Measurements from ENCODE around the gene LTF. TPM values are rescaled to one million over a fixed set of nuclear protein-coding genes. Genes with fewer than 3 reads are reported as not detected.

LTF gene
- total and polyA plus RNA-seq, 2 of the 13 experiments (the other 11 are each of a cell fraction or from before 2014, with no cell fraction given) = not detected

DNA sequence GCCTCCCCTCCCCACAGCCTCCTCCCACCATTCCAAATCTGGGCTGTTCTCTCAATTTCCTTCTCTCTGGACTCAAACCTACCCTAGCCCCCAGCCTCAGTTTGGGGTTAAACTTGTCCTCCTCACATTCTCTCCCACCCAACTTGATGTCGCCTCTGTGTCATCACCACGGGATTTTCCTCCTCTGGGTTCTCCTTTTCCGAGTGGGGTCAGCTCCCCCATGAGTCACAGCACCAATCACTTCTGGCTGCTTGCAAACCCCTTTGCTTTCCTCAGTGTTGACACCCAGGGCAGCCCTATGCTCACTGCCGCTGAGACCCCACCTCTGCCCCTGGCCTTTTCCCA, 58.3 kb downstream of the LTF start:
- ATAC-seq = no peak
- Histone ChIP-seq H2AFZ (ENCODE audit: low read length) (no peak overlapping the region), H3K4me2 (ENCODE audit: low read depth, low read length) (no peak overlapping the region)

More for the DNA sequence above, 58.3 kb downstream of the LTF start:
- in situ Hi-C loops (cut with HindIII; ENCODE audit: extremely low pct_ligation_motif_present, low pct_unique_long_range_greater_than_20kb) = no loop called here
- WGBS (ENCODE audit: low lambda C conversion rate) = 58% methylated on average over 4 of the region's 4 CpGs
- Histone ChIP-seq H3K4me3 (replicated peaks in 1 of 3; ENCODE audit: insufficient read depth in 1 of 3, low read depth in 2 of 3, low read length in 3 of 3) (no peak overlapping the region), H3K79me2 (ENCODE audit: insufficient read depth, low read length) (no peaks in the 10 kb centered on the region), H3K9me3 (ENCODE audit: low read length) (no peaks in the 10 kb centered on the region), H3K4me1 (ENCODE audit: insufficient read depth, low read length) (no peaks in the 10 kb centered on the region), H3K27me3 (ENCODE audit: control insufficient read depth in 1 of 2, insufficient read depth in 2 of 2, low read length in 2 of 2) (peaks cover 2 to 8% of the 10 kb centered on the region in 2 experiments; a peak in 2 of 5 replicates), H3K27ac (ENCODE audit: extremely low read length, insufficient read depth, low read length) (no peak overlapping the region), H4K20me1 (ENCODE audit: insufficient read depth, low read length) (no peaks in the 10 kb centered on the region), H3K36me3 (replicated peaks in 1 of 2; ENCODE audit: control insufficient read depth in 1 of 2, insufficient read depth in 2 of 2, low read length in 2 of 2) (no peaks in the 10 kb centered on the region), H3K9ac (ENCODE audit: insufficient read depth, low read depth, low read length) (no peak overlapping the region)
- TF ChIP-seq KDM4B (CRISPR knock-in tag; IDR thresholded peaks at IDR 0.05) (no peak), ZNF562 (CRISPR knock-in tag; IDR thresholded peaks at IDR 0.05; ENCODE audit: borderline replicate concordance) (no peak), CBX2 (IDR thresholded peaks at IDR 0.05; ENCODE audit: low read depth, low read length) (no peak), CBX2 (CRISPR knock-in tag; IDR thresholded peaks at IDR 0.05; ENCODE audit: low read depth) (no peak), RXRB (CRISPR knock-in tag; IDR thresholded peaks at IDR 0.05; ENCODE audit: borderline replicate concordance) (no peak), CENPT (CRISPR knock-in tag; IDR thresholded peaks at IDR 0.05; ENCODE audit: low read depth) (no peak), IRF2 (CRISPR knock-in tag; IDR thresholded peaks at IDR 0.05) (no peak), SMARCC2 (IDR thresholded peaks at IDR 0.05) (no peak), DPF2 (CRISPR knock-in tag; IDR thresholded peaks at IDR 0.05; ENCODE audit: borderline replicate concordance, low read depth) (no peak), FOXA1 (IDR thresholded peaks at IDR 0.05) (no peak), FOXA1 (CRISPR knock-in tag; IDR thresholded peaks at IDR 0.05) (no peak), FIP1L1 (IDR thresholded peaks at IDR 0.05; ENCODE audit: borderline replicate concordance, insufficient read depth, low read depth, low read length) (no peak), HES4 (CRISPR knock-in tag; IDR thresholded peaks at IDR 0.05; ENCODE audit: borderline replicate concordance) (no peak)
- TF ChIP-seq, protein P1, sequence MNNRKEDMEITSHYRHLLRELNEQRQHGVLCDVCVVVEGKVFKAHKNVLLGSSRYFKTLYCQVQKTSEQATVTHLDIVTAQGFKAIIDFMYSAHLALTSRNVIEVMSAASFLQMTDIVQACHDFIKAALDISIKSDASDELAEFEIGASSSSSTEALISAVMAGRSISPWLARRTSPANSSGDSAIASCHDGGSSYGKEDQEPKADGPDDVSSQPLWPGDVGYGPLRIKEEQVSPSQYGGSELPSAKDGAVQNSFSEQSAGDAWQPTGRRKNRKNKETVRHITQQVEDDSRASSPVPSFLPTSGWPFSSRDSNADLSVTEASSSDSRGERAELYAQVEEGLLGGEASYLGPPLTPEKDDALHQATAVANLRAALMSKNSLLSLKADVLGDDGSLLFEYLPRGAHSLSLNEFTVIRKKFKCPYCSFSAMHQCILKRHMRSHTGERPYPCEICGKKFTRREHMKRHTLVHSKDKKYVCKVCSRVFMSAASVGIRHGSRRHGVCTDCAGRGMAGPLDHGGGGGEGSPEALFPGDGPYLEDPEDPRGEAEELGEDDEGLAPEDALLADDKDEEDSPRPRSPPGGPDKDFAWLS (CRISPR knock-in tag; IDR thresholded peaks at IDR 0.05; ENCODE audit: borderline replicate concordance) = no peak
- TF ChIP-seq, protein P2, sequence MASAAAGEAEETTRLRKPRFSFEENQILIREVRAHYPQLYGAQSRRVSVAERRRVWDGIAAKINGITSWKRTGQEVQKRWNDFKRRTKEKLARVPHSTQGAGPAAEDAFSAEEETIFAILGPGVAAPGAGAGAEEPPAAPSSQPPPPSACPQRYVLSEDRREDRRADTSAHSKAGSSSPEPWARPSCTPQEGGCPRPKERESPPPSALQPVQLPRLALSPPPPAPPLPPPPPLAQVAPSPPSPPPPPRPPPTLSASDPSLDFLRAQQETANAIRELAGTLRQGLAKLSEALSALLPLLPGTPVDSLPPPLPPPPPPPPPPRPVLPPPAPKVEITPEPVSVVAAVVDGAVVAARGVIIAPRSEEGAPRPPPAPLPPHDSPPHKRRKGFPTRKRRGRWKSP (CRISPR knock-in tag; IDR thresholded peaks at IDR 0.05) = no peak
- TF ChIP-seq, protein P3, sequence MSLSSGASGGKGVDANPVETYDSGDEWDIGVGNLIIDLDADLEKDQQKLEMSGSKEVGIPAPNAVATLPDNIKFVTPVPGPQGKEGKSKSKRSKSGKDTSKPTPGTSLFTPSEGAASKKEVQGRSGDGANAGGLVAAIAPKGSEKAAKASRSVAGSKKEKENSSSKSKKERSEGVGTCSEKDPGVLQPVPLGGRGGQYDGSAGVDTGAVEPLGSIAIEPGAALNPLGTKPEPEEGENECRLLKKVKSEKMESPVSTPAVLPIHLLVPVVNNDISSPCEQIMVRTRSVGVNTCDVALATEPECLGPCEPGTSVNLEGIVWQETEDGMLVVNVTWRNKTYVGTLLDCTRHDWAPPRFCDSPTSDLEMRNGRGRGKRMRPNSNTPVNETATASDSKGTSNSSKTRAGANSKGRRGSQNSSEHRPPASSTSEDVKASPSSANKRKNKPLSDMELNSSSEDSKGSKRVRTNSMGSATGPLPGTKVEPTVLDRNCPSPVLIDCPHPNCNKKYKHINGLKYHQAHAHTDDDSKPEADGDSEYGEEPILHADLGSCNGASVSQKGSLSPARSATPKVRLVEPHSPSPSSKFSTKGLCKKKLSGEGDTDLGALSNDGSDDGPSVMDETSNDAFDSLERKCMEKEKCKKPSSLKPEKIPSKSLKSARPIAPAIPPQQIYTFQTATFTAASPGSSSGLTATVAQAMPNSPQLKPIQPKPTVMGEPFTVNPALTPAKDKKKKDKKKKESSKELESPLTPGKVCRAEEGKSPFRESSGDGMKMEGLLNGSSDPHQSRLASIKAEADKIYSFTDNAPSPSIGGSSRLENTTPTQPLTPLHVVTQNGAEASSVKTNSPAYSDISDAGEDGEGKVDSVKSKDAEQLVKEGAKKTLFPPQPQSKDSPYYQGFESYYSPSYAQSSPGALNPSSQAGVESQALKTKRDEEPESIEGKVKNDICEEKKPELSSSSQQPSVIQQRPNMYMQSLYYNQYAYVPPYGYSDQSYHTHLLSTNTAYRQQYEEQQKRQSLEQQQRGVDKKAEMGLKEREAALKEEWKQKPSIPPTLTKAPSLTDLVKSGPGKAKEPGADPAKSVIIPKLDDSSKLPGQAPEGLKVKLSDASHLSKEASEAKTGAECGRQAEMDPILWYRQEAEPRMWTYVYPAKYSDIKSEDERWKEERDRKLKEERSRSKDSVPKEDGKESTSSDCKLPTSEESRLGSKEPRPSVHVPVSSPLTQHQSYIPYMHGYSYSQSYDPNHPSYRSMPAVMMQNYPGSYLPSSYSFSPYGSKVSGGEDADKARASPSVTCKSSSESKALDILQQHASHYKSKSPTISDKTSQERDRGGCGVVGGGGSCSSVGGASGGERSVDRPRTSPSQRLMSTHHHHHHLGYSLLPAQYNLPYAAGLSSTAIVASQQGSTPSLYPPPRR (CRISPR knock-in tag; IDR thresholded peaks at IDR 0.05; ENCODE audit: borderline replicate concordance) = no peak
- CTCF ChIA-PET (ENCODE audit: low intra/inter-chr PET ratio, low total read pairs) = no interaction called here
- FAIRE-seq (no peak), DNase-seq (ENCODE audit: low spot score) (no peak)
- POLR2A ChIA-PET = no interaction called here
- no TSS peak for BruUV-seq (replicated peaks)
- intact Hi-C loops (cut with micrococcal nuclease; ENCODE audit: unreplicated experiment) = no loop called here

Data from HepG2 (cell line).